Lower leg skin (tissue), 4 donors: Measurements from ENCODE around the gene TRIM67. TPM values are rescaled to one million over a fixed set of nuclear protein-coding genes. Genes with fewer than 3 reads are reported as not detected.

Experiments used
- DNase-seq, 2 donors: peaks; one replicate each; pipeline ENCODE4 v3.0.0-alpha.2; 2019; ENCODE audit warnings: low spot score in 2 of 2
- H3K4me3 ChIP-seq: fragments of 200-600 bp; sonication (generic); 2 replicates; pipeline ENCODE4 v1.5.1; 2017; ENCODE audit warnings: mild to moderate bottlenecking, low read depth; ENCODE audit not compliant: poor library complexity, severe bottlenecking
- POLR2A ChIP-seq, 2 donors: fragments of 450-650 bp; IDR thresholded peaks; one replicate each; pipeline ENCODE4 v1.6.1; 2016 to 2017; ENCODE audit warnings: antibody characterized with exemption in 2 of 2, mild to moderate bottlenecking in 1 of 2, moderate library complexity in 1 of 2
- WGBS, 2 donors: methylation state at CpG; one replicate each; pipeline ENCODE4 v1.1.5; 2018; 5-methylcytosine and 5-hydroxymethylcytosine counted together
- intact Hi-C: fragments of 100-400 bp; cut with DNase I; formaldehyde crosslinking; loops from one replicate; pipeline ENCODE4 v1.15.0; 2023; ENCODE audit warnings: low total_unique reads
- total RNA-seq, 4 donors: library from RNA; depleted of rRNA; stranded (reverse); fragments of >200 nt; gene quantifications; one replicate each; pipeline ENCODE4 v1.1.0, GENCODE V29; 2016
- TF ChIP-seq, protein P1 (sequence below), 3 donors: fragments of 450-650 bp; IDR thresholded peaks; one replicate each; pipeline ENCODE4 v1.5.1; 2016; ENCODE audit warnings: antibody characterized with exemption in 3 of 3, mild to moderate bottlenecking in 3 of 3, moderate library complexity in 2 of 3

TRIM67 gene
- total RNA-seq, 4 donors from 2014 or later, result 0.03 to 0.29 TPM; not detected in 2

DNA sequence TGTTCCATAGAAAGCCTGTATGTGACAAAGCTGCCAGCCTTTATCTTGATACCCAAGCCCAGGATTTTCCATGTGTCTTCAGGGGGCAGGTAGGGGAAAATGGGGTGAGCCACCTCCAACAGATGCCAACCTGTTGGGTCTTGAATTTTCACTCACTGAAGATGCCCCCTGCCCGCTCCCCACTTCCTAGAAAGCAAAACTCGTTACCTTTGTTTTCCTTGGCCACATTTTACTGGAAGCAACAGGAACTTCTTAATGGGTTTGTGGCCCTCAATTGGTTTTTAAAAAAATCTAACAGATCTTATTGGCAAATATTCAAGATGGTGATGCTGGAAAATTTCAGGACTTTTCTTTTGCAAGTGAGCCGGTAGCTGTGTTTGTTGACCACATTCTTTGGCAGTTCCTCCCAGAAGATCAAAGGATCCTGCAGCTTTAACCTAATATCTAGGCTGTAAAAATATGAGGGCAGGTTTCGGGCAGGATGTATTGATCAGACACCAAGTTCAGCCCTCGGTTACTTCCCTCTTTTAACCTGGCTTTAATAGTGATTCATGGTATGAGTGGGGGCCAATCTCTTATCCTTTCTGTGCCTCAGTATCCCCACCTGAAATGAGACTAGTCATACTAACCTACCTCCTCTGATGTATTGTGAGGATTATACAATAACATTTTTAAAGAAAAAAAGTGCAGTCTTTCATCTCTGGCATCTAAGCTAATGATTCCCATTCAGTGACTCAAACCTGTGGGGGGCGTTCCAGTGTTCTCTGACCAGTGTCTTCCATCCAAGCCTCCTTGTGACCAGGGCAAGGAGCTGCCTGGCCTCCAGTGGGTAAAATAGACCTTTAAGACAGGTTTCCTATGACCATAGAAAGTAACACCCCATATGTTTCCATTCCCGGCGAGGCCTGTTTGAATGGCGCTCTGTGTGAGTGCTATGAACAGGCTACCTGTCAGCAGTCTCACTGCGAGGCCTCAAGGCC is 57.9 kb downstream of the TRIM67 start:
- no peak for TF ChIP-seq POLR2A (IDR thresholded peaks at IDR 0.05)
- TF ChIP-seq, protein P1, sequence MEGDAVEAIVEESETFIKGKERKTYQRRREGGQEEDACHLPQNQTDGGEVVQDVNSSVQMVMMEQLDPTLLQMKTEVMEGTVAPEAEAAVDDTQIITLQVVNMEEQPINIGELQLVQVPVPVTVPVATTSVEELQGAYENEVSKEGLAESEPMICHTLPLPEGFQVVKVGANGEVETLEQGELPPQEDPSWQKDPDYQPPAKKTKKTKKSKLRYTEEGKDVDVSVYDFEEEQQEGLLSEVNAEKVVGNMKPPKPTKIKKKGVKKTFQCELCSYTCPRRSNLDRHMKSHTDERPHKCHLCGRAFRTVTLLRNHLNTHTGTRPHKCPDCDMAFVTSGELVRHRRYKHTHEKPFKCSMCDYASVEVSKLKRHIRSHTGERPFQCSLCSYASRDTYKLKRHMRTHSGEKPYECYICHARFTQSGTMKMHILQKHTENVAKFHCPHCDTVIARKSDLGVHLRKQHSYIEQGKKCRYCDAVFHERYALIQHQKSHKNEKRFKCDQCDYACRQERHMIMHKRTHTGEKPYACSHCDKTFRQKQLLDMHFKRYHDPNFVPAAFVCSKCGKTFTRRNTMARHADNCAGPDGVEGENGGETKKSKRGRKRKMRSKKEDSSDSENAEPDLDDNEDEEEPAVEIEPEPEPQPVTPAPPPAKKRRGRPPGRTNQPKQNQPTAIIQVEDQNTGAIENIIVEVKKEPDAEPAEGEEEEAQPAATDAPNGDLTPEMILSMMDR (IDR thresholded peaks at IDR 0.05), result no peak
- whole genome bisulfite sequencing, 2 donors, result 73 to 76% methylated on average over 10 of the region's 10 CpGs
- intact Hi-C loops, result no loop called here
- H3K4me3 ChIP-seq, result no peak overlapping the region
- DNase-seq, result no peak

DNA sequence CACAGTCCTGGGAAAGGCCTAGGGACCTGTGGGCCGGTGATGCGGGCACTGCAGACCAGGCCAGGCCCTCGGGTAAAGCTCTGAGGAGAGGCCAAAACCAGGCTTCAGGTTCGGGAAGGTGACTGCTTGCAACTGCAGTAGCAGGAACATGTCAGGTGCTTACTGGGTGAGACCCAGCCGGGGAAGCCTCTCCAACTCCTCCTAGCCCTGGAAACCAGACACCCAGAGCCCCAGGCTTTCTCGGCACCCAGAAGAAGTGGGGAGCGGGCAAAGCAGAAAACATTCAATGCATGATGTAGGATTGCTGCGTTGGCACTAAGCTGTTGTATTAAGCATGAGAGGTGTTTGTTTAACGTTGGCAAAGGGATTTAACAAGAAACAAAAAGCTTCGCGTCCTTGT is 58.9 kb downstream of the TRIM67 start:
- intact Hi-C loops, result no loop called here
- no peak for DNase-seq
- WGBS, 2 donors, result 82 to 87% methylated on average over 11 of the region's 11 CpGs

DNA sequence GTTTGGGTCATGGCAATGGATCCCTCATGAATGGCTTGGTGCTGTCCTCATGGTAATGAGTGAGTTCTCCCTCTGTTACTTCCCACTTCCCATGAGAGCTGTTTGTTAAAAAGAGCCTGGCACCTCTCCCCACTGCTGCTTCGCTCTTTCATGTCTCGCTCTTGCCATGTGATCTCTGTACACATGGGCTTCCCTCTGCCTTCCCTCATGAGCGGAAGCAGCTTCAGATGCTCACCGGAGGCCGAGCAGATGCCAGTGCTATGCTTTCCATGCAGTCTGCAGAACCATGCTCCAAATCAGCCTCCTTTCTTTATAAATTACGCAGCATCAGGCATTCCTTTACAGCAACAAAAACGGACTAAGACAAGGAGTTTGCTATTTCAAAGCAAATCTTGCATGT is 64.3 kb downstream of the TRIM67 start:
- intact Hi-C loops, result no loop called here
- H3K4me3 ChIP-seq, result no peak overlapping the region
- 88 to 92% methylated on average over 7 of the region's 7 CpGs for WGBS, 2 donors
- DNase-seq, result no peak
- TF ChIP-seq, protein P1 (IDR thresholded peaks at IDR 0.05), result no peak

More for the DNA sequence above, 58.9 kb downstream of the TRIM67 start:
- no peak overlapping the region for H3K4me3 ChIP-seq
- no peak for TF ChIP-seq POLR2A (IDR thresholded peaks at IDR 0.05)
- TF ChIP-seq, protein P1 (IDR thresholded peaks at IDR 0.05), result no peak

DNA sequence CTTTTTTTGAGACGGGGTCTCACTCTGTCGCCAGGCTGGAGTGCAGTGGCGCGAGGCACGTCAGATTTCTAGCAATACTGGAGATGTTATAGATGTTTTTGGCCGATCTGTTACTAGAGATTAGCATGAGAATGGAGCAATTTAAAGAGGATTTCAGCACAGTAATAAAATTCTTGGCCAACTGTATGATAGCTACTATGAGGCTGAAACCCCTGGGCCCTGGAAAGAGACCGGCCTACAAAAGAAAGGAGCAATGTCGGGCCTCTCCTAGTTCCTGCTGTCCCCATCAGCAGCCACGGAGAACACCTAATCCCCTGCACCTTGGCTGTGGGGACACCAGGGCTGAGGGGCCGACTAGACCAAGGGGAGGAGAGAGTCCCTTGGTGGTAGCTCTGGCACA is 69.7 kb downstream of the TRIM67 start:
- 94 to 95% methylated on average over 10 of the region's 10 CpGs for WGBS, 2 donors
- H3K4me3 ChIP-seq, result no peak overlapping the region
- no peak for TF ChIP-seq POLR2A (IDR thresholded peaks at IDR 0.05)
- TF ChIP-seq, protein P1 (IDR thresholded peaks at IDR 0.05), result no peak
- intact Hi-C loops, result loop anchor here (10.0 kb wide), 1 partner anchor 1997 kb away; no protein-coding TSS in a partner anchor
- DNase-seq, result no peak

DNA sequence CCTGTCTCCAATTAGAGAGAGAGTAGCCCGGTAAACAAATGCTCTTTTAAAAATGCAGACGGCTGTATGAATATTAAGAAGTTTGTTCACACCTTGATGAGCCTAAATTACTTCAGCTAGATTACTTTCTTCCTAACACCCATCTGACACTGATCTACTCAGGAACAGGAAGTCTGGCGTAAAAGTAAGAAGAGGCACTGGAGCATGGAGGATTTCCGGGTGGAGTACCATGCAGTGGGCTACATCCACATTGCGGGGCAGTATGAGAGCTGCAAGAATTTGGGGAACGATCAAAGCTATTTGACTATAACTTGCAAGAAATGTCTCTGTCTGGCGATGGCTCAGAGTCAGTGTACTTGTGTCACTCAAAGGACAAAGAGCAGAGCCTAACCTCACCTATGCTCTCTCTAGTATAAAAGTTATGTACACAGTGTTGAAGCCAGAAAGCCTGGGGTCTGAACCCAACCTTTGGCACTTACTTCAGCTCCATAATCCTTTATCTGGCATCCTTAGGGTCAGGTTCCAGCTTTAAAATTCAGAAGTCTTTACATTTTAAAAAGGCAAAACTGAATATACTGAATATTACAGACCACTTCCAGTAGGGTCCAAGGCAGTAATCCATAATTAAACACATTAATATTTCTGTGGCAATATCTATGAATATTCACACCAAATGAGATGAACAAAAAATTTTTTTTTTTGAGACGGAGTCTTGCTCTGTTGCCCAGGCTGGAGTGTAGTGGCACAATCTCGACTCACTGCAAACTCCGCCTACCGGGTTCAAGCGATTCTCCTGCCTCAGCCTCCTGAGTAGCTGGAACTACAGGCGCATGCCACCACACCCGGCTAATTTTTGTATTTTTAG is 71.2 kb downstream of the TRIM67 start:
- 94% methylated on average over 14 of the region's 14 CpGs for WGBS, 2 donors
- TF ChIP-seq, protein P1 (IDR thresholded peaks at IDR 0.05), result no peak
- no peak for TF ChIP-seq POLR2A (IDR thresholded peaks at IDR 0.05)
- intact Hi-C loops, result loop anchor here (10.0 kb wide), 1 partner anchor 1998 kb away; no protein-coding TSS in a partner anchor
- no peak overlapping the region for H3K4me3 ChIP-seq
- DNase-seq, result no peak
